Measurements from ENCODE around the gene TIMP2.

- TF ChIP-seq SP1 (IDR thresholded peaks at IDR 0.05) (no peak), CTCF (IDR thresholded peaks at IDR 0.05; ENCODE audit: low read depth, low read length, missing input control) (no peak)
Measured at GRCh38 chr17:78940708-78941107, 15.5 kb upstream of the TIMP2 start.
